Endothelial cell of umbilical vein (primary cell): ENCODE measurements around the gene FPR1.

Experiments used
- CTCF ChIP-seq, 2 donors: IDR thresholded peaks; 1 replicate in 1 of 2; 2 replicates in 1 of 2; pipeline ENCODE4 v1.5.1; 2011; ENCODE audit warnings: low read length in 2 of 2, mild to moderate bottlenecking in 2 of 2, moderate library complexity in 2 of 2, control low read depth in 1 of 2, inconsistent platforms in 1 of 2, low read depth in 1 of 2; ENCODE audit not compliant: insufficient read depth in 1 of 2; ENCODE audit errors: extremely low read depth in 1 of 2
- EZH2 ChIP-seq: IDR thresholded peaks from 2 replicates; pipeline ENCODE4 v1.6.1; 2012; ENCODE audit warnings: borderline replicate concordance, low read depth, mild to moderate bottlenecking, moderate library complexity, low read length, inconsistent platforms; ENCODE audit not compliant: severe bottlenecking
- JUN ChIP-seq: IDR thresholded peaks from 2 replicates; pipeline ENCODE4 v1.6.1; 2011; ENCODE audit warnings: borderline replicate concordance, low read depth; ENCODE audit not compliant: insufficient read length, insufficient read depth
- MYC ChIP-seq: IDR thresholded peaks from one replicate; pipeline ENCODE4 v1.6.1; 2011; ENCODE audit warnings: mild to moderate bottlenecking, low read depth, low read length
- POLR2A ChIP-seq: IDR thresholded peaks from 2 replicates; pipeline ENCODE4 v1.6.1; 2012; ENCODE audit warnings: low read depth, mild to moderate bottlenecking, control low read depth, low read length
- POLR2AphosphoS5 ChIP-seq: IDR thresholded peaks from 2 replicates; pipeline ENCODE4 v1.6.1; 2012; ENCODE audit warnings: low read depth, mild to moderate bottlenecking, control low read depth, low read length, moderate library complexity; ENCODE audit not compliant: insufficient read depth

- TF ChIP-seq CTCF (IDR thresholded peaks at IDR 0.05; ENCODE audit: extremely low read depth in 1 of 2, insufficient read depth in 1 of 2, low read depth in 1 of 2, low read length in 2 of 2) (no peak), POLR2AphosphoS5 (no peak), JUN (no peak), POLR2A (no peak), EZH2 (no peak), MYC (no peak)
Measured at GRCh38 chr19:51797480-51797879, 45.8 kb upstream of the FPR1 start.
